Measurements from ENCODE around the gene SPATA25.

SPATA25 gene

DNA sequence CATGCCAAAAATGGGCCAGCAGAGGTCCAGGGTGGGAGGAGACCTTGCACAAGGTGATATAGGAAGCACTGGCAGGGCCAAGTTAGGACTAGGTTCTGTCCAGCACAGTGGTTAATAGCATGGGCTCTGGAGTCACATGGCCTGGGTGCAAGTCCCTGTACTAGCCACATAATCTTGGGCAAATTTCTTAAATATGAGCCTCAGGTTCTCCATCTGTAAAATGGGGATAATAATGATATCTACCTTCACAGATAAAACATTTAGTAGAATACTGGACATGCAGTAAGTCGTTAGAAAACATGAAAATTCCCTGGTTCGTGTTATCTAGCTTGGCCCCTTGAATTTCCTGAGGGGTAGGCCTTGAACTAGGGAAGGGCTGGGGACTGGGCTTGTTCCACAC lies 9.9 kb upstream of the SPATA25 start:
- TF ChIP-seq, protein P1, sequence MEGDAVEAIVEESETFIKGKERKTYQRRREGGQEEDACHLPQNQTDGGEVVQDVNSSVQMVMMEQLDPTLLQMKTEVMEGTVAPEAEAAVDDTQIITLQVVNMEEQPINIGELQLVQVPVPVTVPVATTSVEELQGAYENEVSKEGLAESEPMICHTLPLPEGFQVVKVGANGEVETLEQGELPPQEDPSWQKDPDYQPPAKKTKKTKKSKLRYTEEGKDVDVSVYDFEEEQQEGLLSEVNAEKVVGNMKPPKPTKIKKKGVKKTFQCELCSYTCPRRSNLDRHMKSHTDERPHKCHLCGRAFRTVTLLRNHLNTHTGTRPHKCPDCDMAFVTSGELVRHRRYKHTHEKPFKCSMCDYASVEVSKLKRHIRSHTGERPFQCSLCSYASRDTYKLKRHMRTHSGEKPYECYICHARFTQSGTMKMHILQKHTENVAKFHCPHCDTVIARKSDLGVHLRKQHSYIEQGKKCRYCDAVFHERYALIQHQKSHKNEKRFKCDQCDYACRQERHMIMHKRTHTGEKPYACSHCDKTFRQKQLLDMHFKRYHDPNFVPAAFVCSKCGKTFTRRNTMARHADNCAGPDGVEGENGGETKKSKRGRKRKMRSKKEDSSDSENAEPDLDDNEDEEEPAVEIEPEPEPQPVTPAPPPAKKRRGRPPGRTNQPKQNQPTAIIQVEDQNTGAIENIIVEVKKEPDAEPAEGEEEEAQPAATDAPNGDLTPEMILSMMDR (IDR thresholded peaks at IDR 0.05): no peak
- no peak for TF ChIP-seq ZFX (IDR thresholded peaks at IDR 0.05; ENCODE audit: borderline replicate concordance)
- H3K27ac ChIP-seq: no peak overlapping the region

DNA sequence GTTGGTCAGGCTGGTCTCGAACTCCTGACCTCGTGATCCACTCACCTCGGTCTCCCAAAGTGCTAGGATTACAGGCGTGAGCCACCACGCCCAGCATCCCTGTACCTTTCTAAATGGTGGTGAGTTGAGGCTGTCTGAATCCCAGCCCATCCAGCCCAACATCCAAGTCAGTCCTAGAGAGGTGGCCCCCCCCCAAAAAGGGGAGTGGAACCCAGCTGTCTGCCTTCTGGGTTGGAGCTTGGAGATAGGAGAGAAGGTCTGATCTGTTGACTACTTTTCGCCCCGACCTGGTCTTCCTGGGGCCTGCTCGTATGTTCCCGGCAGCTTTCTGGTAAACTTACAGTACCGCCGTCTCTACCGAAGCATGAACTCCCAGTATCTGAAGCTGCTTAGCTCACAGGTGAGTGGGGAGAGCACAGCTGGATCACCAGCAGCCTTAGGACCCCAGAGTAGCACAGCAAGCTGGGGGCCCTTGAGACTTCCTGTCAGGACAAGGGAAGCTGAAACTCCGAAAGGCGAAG lies 9.3 kb upstream of the SPATA25 start:
- no peak for TF ChIP-seq ZFX (IDR thresholded peaks at IDR 0.05; ENCODE audit: borderline replicate concordance)
- TF ChIP-seq, protein P1 (IDR thresholded peaks at IDR 0.05): no peak
- no peak overlapping the region for H3K27ac ChIP-seq

DNA sequence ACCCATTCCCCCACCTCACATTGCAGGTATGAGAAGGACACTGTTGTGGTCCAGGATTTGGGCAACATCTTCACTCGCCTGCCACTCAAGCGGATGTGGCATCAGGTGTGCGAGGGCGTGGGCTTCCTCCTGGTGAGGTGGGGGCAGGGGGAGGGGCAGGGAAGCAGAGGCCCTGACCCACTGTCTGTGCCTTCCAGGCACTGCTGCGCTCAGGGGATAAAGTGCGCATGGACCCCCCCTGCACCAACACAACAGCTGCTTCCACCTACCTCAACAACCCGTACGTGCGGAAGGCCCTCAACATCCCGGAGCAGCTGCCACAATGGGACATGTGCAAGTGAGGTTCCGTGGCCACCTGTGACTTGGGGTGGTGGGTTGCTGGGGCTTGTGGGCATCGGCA lies 7.4 kb upstream of the SPATA25 start:
- H3K27ac ChIP-seq: no peak overlapping the region
- TF ChIP-seq, protein P1 (IDR thresholded peaks at IDR 0.05): no peak
- no peak for TF ChIP-seq ZFX (IDR thresholded peaks at IDR 0.05; ENCODE audit: borderline replicate concordance)

DNA sequence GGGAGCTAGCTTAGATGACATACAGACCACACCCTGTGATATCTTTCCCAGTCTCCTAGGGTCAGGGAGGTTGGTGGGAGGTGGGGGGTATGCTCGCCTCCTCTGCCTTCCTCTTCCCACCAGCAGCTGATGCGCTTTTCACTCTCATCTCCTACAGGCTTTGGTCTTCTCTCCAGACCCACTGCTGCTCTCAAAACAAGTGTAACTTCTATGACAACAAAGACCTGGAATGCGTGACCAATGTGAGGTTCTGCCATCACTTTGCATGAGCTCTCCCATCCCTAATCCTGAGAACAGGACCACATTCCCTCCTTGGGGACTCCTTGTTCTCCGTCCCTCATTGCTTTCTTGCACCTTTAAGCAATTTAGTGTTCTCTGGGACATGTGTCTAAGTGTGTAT lies 6.4 kb upstream of the SPATA25 start:
- no peak for TF ChIP-seq ZFX (IDR thresholded peaks at IDR 0.05; ENCODE audit: borderline replicate concordance)
- TF ChIP-seq, protein P1 (IDR thresholded peaks at IDR 0.05): no peak

DNA sequence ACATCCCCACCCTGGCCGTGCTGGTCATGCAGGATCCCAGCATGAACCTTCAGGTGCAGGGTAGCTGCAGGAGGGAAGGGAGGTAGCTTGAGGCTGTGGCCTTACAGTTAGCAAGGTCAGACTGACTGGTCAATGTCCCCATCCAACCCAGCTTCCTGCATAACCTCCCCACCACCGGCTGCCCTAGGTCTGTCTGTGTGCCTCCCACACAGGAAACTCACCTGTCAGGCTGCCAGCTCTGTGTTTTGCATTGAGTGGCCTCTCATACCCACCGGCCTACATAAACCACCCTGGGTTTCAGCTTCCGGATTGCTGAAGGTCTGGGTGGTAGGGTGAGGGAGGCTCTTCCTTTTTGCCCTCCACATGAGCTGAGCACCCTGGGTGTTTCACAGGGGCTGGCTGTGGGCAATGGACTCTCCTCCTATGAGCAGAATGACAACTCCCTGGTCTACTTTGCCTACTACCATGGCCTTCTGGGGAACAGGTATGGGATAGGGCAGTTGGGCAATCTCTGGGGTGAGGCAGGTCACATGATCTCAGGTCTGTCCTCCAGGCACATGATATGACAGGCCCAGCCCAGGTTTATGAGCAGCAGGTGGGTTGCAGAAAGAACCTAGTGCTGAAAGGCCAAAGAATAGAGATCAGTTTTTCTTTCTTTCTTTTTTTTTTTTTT lies 5.5 kb upstream of the SPATA25 start:
- no peak overlapping the region for H3K27ac ChIP-seq
- TF ChIP-seq, protein P1 (IDR thresholded peaks at IDR 0.05): no peak
- TF ChIP-seq ZFX (IDR thresholded peaks at IDR 0.05; ENCODE audit: borderline replicate concordance): no peak

More for the DNA sequence above, 6.4 kb upstream of the SPATA25 start:
- H3K27ac ChIP-seq: no peak overlapping the region

DNA sequence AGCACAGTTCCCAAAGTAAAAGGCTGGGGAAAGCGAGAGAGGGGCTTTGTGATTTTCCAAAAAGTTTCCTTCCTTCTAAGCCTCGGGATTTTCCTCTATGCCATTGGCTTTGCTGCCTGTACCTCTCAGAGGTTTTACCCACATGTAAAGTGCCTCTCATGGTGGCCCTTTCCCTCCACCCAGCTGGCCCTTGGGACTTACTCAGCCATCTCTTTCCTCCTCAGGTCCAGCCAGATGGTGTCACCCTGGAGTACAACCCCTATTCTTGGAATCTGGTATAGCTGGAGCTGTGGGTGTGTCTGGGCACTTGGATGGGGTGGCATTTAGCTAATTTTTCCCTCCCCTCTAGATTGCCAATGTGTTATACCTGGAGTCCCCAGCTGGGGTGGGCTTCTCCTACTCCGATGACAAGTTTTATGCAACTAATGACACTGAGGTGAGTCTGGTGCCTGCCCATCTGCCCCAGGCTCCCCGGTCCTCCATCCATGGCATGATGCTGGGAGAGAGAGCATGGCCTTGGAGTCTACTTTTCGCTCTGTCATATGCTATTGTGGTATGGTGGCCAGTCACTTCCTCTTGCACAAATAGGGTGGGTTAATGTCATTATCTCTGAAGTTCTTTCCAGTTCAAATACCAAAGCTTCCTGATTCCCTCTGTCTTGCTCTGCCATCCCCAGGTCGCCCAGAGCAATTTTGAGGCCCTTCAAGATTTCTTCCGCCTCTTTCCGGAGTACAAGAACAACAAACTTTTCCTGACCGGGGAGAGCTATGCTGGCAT lies 4.8 kb upstream of the SPATA25 start:
- H3K27ac ChIP-seq: no peak overlapping the region
- TF ChIP-seq, protein P1 (IDR thresholded peaks at IDR 0.05): peak; percentile 13; the same call in 1 of the 2 replicates
- TF ChIP-seq ZFX (IDR thresholded peaks at IDR 0.05; ENCODE audit: borderline replicate concordance): no peak
